ENCODE data around the gene CLSTN1. TPM values are rescaled to one million over a fixed set of nuclear protein-coding genes. Genes with fewer than 3 reads are reported as not detected.

CLSTN1 gene
- total and polyA plus RNA-seq, 10 of the 15 experiments (the other 5 are each of a cell fraction or from before 2014, with no cell fraction given): 2.7 to 64.4 (median 23.2) TPM

DNA sequence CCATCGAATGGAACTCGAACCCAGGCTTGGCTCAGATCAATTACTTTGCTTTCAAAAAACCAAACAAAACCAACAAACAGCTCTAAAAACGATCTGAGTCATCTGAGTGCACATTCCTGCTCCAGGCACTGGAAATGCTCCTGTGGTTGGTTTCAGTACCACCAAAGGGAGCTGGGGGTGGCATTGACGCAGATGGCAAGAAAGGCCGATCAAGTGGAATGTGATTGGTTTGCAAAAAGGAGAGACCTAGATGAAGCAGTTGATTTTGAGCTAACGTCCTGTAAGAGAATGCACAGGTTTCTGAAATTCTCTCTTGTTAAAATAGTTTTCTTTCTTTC lies 132.7 kb downstream of the CLSTN1 start:
- WGBS (ENCODE audit: insufficient coverage, insufficient replicate concordance, low lambda C conversion rate, missing lambda C conversion rate): 65% methylated on average over 6 of the region's 6 CpGs
- Histone ChIP-seq H3K4me1 (ENCODE audit: control insufficient read depth, insufficient read depth, low read length) (peaks cover 19% of the 10 kb centered on the region), H3K4me2 (ENCODE audit: control insufficient read depth, insufficient read depth) (no peak overlapping the region), H3K9ac (ENCODE audit: control insufficient read depth, insufficient read depth, low read length) (no peak overlapping the region), H3K9me3 (replicated peaks; ENCODE audit: control insufficient read depth, insufficient read depth, low read length) (no peaks in the 10 kb centered on the region), H3K27ac (ENCODE audit: control insufficient read depth, insufficient read depth) (no peak overlapping the region), H2AFZ (ENCODE audit: control insufficient read depth, low read depth, low read length) (no peak overlapping the region), H3K79me2 (ENCODE audit: control insufficient read depth, insufficient read depth, low read length) (peaks cover 78% of the 10 kb centered on the region), H3K36me3 (ENCODE audit: control insufficient read depth in 2 of 2, insufficient read depth in 2 of 2, low read length in 1 of 2) (peaks cover 14 to 22% of the 10 kb centered on the region in 2 experiments), H3K4me3 (no peak overlapping the region), H3K27me3 (replicated peaks in 1 of 2; ENCODE audit: control insufficient read depth in 2 of 2, insufficient read depth in 2 of 2, low read length in 1 of 2) (no peaks in the 10 kb centered on the region), H4K20me1 (ENCODE audit: control insufficient read depth, insufficient read depth) (peaks cover 2% of the 10 kb centered on the region; the same call in 1 of the 2 replicates)
- SMC1A ChIA-PET (ENCODE audit: uncharacterized antibody, unreplicated experiment): interaction anchor here (1.0 to 1.1 kb wide), 2 partner anchors 22 to 63 kb away, joined by 3 read pairs; no protein-coding TSS in a partner anchor
- POLR2A ChIA-PET: interaction anchor here (0.9 kb wide), 2 partner anchors 16 to 37 kb away, joined by 3 to 4 read pairs; no protein-coding TSS in a partner anchor
- RAD21 ChIA-PET (ENCODE audit: unreplicated experiment): interaction anchor here (0.8 to 3.0 kb wide), 2 partner anchors 62 to 170 kb away, joined by 3 to 8 read pairs; no protein-coding TSS in a partner anchor
- BruUV-seq (replicated peaks): no TSS peak
- no peak for FAIRE-seq
- CTCF ChIA-PET: interaction anchor here (0.8 to 1.4 kb wide), 4 partner anchors 38 to 172 kb away, joined by 3 to 6 read pairs (median 4); no protein-coding TSS in a partner anchor
- intact Hi-C loops (cut with micrococcal nuclease; ENCODE audit: unreplicated experiment): no loop called here
- in situ Hi-C loops (cut with MboI): no loop called here
- DNase-seq (ENCODE audit: low read depth, low spot score): no peak
- no peak for ATAC-seq
- TF ChIP-seq, protein P1, sequence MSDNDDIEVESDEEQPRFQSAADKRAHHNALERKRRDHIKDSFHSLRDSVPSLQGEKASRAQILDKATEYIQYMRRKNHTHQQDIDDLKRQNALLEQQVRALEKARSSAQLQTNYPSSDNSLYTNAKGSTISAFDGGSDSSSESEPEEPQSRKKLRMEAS (IDR thresholded peaks at IDR 0.05; ENCODE audit: low read depth, low read length): no peak
- TF ChIP-seq POLR2AphosphoS2 (IDR thresholded peaks at IDR 0.05; ENCODE audit: low read depth, low read length) (no peak), KLF5 (IDR thresholded peaks at IDR 0.05; ENCODE audit: partially characterized antibody) (no peak), ZSCAN29 (IDR thresholded peaks at IDR 0.05) (no peak), NRF1 (conservative IDR thresholded peaks at IDR 0.05; ENCODE audit: low read depth, low read length) (no peak), SREBF2 (IDR thresholded peaks at IDR 0.05; ENCODE audit: low read length) (no peak), POLR2A (IDR thresholded peaks at IDR 0.05; ENCODE audit: low read depth, low read length) (no peak), NFIC (IDR thresholded peaks at IDR 0.05; ENCODE audit: low read depth, low read length) (no peak)
- TF ChIP-seq, protein P2, sequence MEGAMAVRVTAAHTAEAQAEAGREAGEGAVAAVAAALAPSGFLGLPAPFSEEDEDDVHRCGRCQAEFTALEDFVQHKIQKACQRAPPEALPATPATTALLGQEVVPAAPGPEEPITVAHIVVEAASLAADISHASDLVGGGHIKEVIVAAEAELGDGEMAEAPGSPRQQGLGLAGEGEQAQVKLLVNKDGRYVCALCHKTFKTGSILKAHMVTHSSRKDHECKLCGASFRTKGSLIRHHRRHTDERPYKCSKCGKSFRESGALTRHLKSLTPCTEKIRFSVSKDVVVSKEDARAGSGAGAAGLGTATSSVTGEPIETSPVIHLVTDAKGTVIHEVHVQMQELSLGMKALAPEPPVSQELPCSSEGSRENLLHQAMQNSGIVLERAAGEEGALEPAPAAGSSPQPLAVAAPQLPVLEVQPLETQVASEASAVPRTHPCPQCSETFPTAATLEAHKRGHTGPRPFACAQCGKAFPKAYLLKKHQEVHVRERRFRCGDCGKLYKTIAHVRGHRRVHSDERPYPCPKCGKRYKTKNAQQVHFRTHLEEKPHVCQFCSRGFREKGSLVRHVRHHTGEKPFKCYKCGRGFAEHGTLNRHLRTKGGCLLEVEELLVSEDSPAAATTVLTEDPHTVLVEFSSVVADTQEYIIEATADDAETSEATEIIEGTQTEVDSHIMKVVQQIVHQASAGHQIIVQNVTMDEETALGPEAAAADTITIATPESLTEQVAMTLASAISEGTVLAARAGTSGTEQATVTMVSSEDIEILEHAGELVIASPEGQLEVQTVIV (IDR thresholded peaks at IDR 0.05; ENCODE audit: borderline replicate concordance, partially characterized antibody): no peak
- TF ChIP-seq, protein P3, sequence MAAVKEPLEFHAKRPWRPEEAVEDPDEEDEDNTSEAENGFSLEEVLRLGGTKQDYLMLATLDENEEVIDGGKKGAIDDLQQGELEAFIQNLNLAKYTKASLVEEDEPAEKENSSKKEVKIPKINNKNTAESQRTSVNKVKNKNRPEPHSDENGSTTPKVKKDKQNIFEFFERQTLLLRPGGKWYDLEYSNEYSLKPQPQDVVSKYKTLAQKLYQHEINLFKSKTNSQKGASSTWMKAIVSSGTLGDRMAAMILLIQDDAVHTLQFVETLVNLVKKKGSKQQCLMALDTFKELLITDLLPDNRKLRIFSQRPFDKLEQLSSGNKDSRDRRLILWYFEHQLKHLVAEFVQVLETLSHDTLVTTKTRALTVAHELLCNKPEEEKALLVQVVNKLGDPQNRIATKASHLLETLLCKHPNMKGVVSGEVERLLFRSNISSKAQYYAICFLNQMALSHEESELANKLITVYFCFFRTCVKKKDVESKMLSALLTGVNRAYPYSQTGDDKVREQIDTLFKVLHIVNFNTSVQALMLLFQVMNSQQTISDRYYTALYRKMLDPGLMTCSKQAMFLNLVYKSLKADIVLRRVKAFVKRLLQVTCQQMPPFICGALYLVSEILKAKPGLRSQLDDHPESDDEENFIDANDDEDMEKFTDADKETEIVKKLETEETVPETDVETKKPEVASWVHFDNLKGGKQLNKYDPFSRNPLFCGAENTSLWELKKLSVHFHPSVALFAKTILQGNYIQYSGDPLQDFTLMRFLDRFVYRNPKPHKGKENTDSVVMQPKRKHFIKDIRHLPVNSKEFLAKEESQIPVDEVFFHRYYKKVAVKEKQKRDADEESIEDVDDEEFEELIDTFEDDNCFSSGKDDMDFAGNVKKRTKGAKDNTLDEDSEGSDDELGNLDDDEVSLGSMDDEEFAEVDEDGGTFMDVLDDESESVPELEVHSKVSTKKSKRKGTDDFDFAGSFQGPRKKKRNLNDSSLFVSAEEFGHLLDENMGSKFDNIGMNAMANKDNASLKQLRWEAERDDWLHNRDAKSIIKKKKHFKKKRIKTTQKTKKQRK (IDR thresholded peaks at IDR 0.05; ENCODE audit: low read depth, low read length): no peak
- TF ChIP-seq, protein P4, sequence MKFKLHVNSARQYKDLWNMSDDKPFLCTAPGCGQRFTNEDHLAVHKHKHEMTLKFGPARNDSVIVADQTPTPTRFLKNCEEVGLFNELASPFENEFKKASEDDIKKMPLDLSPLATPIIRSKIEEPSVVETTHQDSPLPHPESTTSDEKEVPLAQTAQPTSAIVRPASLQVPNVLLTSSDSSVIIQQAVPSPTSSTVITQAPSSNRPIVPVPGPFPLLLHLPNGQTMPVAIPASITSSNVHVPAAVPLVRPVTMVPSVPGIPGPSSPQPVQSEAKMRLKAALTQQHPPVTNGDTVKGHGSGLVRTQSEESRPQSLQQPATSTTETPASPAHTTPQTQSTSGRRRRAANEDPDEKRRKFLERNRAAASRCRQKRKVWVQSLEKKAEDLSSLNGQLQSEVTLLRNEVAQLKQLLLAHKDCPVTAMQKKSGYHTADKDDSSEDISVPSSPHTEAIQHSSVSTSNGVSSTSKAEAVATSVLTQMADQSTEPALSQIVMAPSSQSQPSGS (IDR thresholded peaks at IDR 0.05; ENCODE audit: low read length): no peak
- TF ChIP-seq, protein P5, sequence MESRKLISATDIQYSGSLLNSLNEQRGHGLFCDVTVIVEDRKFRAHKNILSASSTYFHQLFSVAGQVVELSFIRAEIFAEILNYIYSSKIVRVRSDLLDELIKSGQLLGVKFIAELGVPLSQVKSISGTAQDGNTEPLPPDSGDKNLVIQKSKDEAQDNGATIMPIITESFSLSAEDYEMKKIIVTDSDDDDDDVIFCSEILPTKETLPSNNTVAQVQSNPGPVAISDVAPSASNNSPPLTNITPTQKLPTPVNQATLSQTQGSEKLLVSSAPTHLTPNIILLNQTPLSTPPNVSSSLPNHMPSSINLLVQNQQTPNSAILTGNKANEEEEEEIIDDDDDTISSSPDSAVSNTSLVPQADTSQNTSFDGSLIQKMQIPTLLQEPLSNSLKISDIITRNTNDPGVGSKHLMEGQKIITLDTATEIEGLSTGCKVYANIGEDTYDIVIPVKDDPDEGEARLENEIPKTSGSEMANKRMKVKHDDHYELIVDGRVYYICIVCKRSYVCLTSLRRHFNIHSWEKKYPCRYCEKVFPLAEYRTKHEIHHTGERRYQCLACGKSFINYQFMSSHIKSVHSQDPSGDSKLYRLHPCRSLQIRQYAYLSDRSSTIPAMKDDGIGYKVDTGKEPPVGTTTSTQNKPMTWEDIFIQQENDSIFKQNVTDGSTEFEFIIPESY (IDR thresholded peaks at IDR 0.05): no peak
- TF ChIP-seq, protein P6, sequence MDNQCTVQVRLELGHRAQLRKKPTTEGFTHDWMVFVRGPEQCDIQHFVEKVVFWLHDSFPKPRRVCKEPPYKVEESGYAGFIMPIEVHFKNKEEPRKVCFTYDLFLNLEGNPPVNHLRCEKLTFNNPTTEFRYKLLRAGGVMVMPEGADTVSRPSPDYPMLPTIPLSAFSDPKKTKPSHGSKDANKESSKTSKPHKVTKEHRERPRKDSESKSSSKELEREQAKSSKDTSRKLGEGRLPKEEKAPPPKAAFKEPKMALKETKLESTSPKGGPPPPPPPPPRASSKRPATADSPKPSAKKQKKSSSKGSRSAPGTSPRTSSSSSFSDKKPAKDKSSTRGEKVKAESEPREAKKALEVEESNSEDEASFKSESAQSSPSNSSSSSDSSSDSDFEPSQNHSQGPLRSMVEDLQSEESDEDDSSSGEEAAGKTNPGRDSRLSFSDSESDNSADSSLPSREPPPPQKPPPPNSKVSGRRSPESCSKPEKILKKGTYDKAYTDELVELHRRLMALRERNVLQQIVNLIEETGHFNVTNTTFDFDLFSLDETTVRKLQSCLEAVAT (IDR thresholded peaks at IDR 0.05): no peak
